Type B pancreatic cell (in vitro differentiated cells): ENCODE results near the gene ANKS1B. TPM values are rescaled to one million over a fixed set of nuclear protein-coding genes. Genes with fewer than 3 reads are reported as not detected.

ENCODE experiments used
- DNase-seq: peaks from one replicate; pipeline ENCODE4 v3.0.0; 2021; ENCODE audit warnings: mixed read lengths; ENCODE audit not compliant: unreplicated experiment; ENCODE audit errors: extremely low spot score
- H3K27ac Mint-ChIP-seq: 2 replicates; pipeline ENCODE4 v1.8.0; 2021; ENCODE audit warnings: mild to moderate bottlenecking, mixed read lengths
- H3K27me3 Mint-ChIP-seq: 2 replicates; pipeline ENCODE4 v1.8.0; 2021; ENCODE audit warnings: mixed read lengths
- H3K36me3 Mint-ChIP-seq: 2 replicates; pipeline ENCODE4 v1.8.0; 2021; ENCODE audit warnings: mixed read lengths
- H3K4me1 Mint-ChIP-seq: one replicate; pipeline ENCODE4 v1.8.0; 2021; ENCODE audit warnings: mixed read lengths; ENCODE audit not compliant: unreplicated experiment
- H3K4me3 Mint-ChIP-seq: 2 replicates; pipeline ENCODE4 v1.8.0; 2021; ENCODE audit warnings: mild to moderate bottlenecking, mixed read lengths
- H3K9me3 Mint-ChIP-seq: 2 replicates; pipeline ENCODE4 v1.8.0; 2021; ENCODE audit warnings: mixed read lengths
- total RNA-seq: library from RNA; stranded (reverse); gene quantifications from 2 replicates; pipeline ENCODE4 v1.2.1, GENCODE V29; 2021; ENCODE audit warnings: low replicate concordance
- TF ChIP-seq, protein P1 (sequence below): fragments of 200-600 bp; sonication (generic); conservative IDR thresholded peaks from 2 replicates; pipeline ENCODE4 v1.5.0; 2021; ENCODE audit warnings: antibody characterized with exemption, mild to moderate bottlenecking

Gene ANKS1B
- total RNA-seq, 1 donor from 2014 or later, result 4.7 TPM

DNA sequence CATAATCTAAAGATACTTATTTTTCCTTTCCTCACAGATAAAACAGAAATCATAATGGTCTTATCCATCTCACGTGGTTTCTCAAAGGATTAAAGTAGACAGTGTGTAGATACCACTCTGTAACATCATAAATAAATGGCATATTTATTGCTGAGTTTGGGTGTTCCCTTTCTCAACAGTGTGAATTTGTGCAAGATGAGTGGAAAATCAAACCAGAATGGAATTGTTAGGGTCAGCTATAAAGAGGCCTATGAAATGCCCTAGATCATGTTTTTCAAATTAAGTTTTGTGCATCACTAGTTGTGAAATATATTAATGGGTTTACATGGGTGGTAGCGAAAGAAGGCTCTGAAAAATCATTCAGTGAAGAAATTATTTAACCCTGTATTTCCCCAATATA, 553.5 kb downstream of the ANKS1B start:
- TF ChIP-seq, protein P1, sequence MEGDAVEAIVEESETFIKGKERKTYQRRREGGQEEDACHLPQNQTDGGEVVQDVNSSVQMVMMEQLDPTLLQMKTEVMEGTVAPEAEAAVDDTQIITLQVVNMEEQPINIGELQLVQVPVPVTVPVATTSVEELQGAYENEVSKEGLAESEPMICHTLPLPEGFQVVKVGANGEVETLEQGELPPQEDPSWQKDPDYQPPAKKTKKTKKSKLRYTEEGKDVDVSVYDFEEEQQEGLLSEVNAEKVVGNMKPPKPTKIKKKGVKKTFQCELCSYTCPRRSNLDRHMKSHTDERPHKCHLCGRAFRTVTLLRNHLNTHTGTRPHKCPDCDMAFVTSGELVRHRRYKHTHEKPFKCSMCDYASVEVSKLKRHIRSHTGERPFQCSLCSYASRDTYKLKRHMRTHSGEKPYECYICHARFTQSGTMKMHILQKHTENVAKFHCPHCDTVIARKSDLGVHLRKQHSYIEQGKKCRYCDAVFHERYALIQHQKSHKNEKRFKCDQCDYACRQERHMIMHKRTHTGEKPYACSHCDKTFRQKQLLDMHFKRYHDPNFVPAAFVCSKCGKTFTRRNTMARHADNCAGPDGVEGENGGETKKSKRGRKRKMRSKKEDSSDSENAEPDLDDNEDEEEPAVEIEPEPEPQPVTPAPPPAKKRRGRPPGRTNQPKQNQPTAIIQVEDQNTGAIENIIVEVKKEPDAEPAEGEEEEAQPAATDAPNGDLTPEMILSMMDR, result no peak
- DNase-seq, result no peak

DNA sequence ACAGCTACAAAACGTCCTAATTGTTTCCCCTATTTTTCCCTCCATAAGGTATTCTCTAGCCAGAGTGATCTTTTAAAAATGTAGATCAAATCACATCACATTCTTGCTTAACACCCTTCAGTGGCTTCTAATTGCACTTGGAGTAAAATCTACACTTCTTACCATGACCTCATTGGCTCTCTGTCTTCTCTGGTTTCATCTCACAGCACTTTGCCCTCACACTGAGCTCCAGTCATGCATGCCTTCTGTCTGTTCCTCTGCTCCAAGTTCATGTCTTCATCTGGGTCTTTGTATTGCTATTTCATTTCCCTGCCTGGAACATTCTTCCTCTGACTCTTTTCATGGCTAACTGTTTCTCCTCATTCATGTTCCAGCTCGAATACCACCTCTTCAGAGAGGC, 557.6 kb downstream of the ANKS1B start:
- Mint-ChIP-seq H3K36me3 (no peaks in the 10 kb centered on the region), H3K4me3 (no peak overlapping the region), H3K27me3 (no peaks in the 10 kb centered on the region), H3K27ac (no peak overlapping the region), H3K9me3 (no peaks in the 10 kb centered on the region), H3K4me1 (no peaks in the 10 kb centered on the region)
- TF ChIP-seq, protein P1, result no peak
- DNase-seq, result no peak

More for the DNA sequence above, 553.5 kb downstream of the ANKS1B start:
- H3K27me3 Mint-ChIP-seq, result no peaks in the 10 kb centered on the region
- no peak overlapping the region for H3K4me3 Mint-ChIP-seq
- H3K36me3 Mint-ChIP-seq, result no peaks in the 10 kb centered on the region
- no peaks in the 10 kb centered on the region for H3K9me3 Mint-ChIP-seq
- no peak overlapping the region for H3K27ac Mint-ChIP-seq
- H3K4me1 Mint-ChIP-seq, result no peaks in the 10 kb centered on the region

DNA sequence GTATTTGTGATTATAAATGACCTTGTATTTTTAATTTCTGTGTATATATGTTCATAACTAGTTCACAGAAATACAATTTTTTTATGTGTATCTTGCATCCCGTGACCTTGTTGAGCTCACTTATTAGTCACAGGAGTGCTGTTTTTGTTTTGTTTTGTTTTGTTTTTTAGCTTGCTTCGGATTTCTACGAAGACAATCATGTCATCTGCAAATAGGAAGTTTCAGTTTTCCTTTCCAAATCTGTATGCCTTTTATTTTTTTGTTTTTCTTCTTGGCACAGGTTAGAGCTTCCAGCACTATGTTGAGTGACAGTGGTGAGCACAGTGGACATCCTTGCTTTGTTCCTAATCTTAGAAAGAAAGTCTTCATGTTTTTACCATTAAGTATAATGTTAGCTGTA, 566.4 kb downstream of the ANKS1B start:
- no peaks in the 10 kb centered on the region for H3K36me3 Mint-ChIP-seq
- DNase-seq, result no peak
- no peak overlapping the region for H3K4me3 Mint-ChIP-seq
- no peak overlapping the region for H3K27ac Mint-ChIP-seq
- no peaks in the 10 kb centered on the region for H3K9me3 Mint-ChIP-seq
- no peaks in the 10 kb centered on the region for H3K27me3 Mint-ChIP-seq
- TF ChIP-seq, protein P1, result no peak
- no peaks in the 10 kb centered on the region for H3K4me1 Mint-ChIP-seq

DNA sequence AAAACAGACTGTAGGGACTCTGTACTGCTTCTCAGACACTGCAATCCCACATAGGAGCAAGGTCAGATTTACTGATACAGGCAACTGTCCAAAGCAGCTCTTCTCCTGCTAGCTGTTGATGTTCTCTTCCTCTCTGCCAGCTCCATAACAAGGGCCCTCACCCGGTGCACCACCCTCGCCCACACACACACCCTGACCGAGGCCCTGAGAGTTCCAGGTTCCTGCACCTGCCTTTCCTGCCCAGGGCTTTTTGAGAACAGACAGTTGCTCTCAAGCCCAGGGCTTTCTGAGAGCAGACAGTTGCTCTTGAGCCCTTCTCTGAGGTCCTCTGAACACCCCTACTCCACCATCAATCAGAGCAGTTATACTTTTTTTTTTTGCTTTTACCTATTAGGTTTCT, 571.0 kb downstream of the ANKS1B start:
- Mint-ChIP-seq H3K36me3 (no peaks in the 10 kb centered on the region), H3K4me1 (no peaks in the 10 kb centered on the region), H3K27me3 (no peaks in the 10 kb centered on the region), H3K4me3 (no peak overlapping the region), H3K27ac (no peak overlapping the region), H3K9me3 (no peaks in the 10 kb centered on the region)
- TF ChIP-seq, protein P1, result no peak
- no peak for DNase-seq

DNA sequence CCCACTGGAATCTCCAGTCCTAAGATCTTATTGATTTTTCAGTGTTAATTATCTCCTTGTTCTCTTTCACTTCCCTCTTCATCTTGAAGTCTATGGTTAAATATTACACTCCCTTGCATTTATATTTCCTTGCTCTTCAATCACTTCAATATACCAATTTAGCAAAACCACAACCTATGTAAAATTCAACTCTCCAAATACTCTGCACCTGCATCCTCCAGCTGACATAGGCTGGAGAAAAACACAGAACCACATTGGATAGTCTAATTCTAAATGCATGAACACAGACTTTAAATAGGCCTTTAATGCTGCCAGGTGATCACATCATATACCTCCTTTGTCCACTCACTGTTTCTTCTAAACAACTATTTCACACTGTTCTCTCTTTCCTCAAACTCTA, 591.0 kb downstream of the ANKS1B start:
- H3K4me1 Mint-ChIP-seq, result peaks cover 7% of the 10 kb centered on the region
- no peaks in the 10 kb centered on the region for H3K36me3 Mint-ChIP-seq
- no peaks in the 10 kb centered on the region for H3K27me3 Mint-ChIP-seq
- H3K4me3 Mint-ChIP-seq, result no peak overlapping the region
- H3K27ac Mint-ChIP-seq, result no peak overlapping the region
- H3K9me3 Mint-ChIP-seq, result peaks cover 9% of the 10 kb centered on the region
- DNase-seq, result no peak
- TF ChIP-seq, protein P1, result no peak
